Fibroblast of mammary gland (primary cell): ENCODE measurements around the gene NCBP3.

Experiments
- DNase-seq: peaks from one replicate; pipeline ENCODE4 v3.0.0-alpha.2; 2010; ENCODE audit warnings: low read depth
- H3K4me3 ChIP-seq: 2 replicates; pipeline ENCODE4 v1.5.1; 2011; ENCODE audit warnings: low read depth, mild to moderate bottlenecking, low read length, moderate library complexity; ENCODE audit not compliant: control insufficient read depth
- CTCF ChIP-seq: conservative IDR thresholded peaks from 2 replicates; pipeline ENCODE4 v1.5.1; 2011; ENCODE audit warnings: low read depth, low read length, inconsistent platforms; ENCODE audit not compliant: control insufficient read depth, insufficient read depth

Gene NCBP3

GRCh38 chr17:3875317-3875716, 29.3 kb upstream of the NCBP3 start:
- no peak overlapping the region for H3K4me3 ChIP-seq
- no peak for TF ChIP-seq CTCF
- DNase-seq = no peak

GRCh38 chr17:3873862-3874261, 27.8 kb upstream of the NCBP3 start:
- no peak for TF ChIP-seq CTCF
- no peak for DNase-seq
- H3K4me3 ChIP-seq = no peak overlapping the region

- no peak overlapping the region for H3K4me3 ChIP-seq
- no peak for TF ChIP-seq CTCF
- no peak for DNase-seq
These were observed 24.8 kb upstream of the NCBP3 start for GRCh38 chr17:3870871-3871306.

- no peak overlapping the region for H3K4me3 ChIP-seq
- DNase-seq = no peak
- TF ChIP-seq CTCF = no peak
These were observed 21.6 kb upstream of the NCBP3 start for GRCh38 chr17:3867606-3868005.

GRCh38 chr17:3867106-3867505, 21.1 kb upstream of the NCBP3 start:
- no peak for DNase-seq
- no peak overlapping the region for H3K4me3 ChIP-seq
- no peak for TF ChIP-seq CTCF

- H3K4me3 ChIP-seq = no peak overlapping the region
- DNase-seq = no peak
- TF ChIP-seq CTCF = no peak
These were observed 20.2 kb upstream of the NCBP3 start for GRCh38 chr17:3866276-3866675.

GRCh38 chr17:3865176-3865575, 19.1 kb upstream of the NCBP3 start:
- peak; percentile 58 for DNase-seq
- H3K4me3 ChIP-seq = no peak overlapping the region
- TF ChIP-seq CTCF = no peak
